Activated CD8-positive, alpha-beta memory T cell treated with anti-CD3 and anti-CD28 coated beads for 48 hours (primary cell): ENCODE results near the gene SIL1.

Experiments used
- DNase-seq, 3 experiments: peaks; one replicate each; pipeline ENCODE4 v3.0.0-alpha.2; 2020; ENCODE audit warnings: low read depth in 2 of 3, low spot score in 2 of 3

The SIL1 gene

GRCh38 chr5:138947780-138948179, 250.4 kb downstream of the SIL1 start:
- DNase-seq, result no peak

- DNase-seq, result no peak
Observed at GRCh38 chr5:138946831-138947560, 251.2 kb downstream of the SIL1 start.

GRCh38 chr5:138946241-138946623, 251.9 kb downstream of the SIL1 start:
- no peak for DNase-seq

GRCh38 chr5:138945421-138946240, 252.5 kb downstream of the SIL1 start:
- DNase-seq, result no peak

DNA sequence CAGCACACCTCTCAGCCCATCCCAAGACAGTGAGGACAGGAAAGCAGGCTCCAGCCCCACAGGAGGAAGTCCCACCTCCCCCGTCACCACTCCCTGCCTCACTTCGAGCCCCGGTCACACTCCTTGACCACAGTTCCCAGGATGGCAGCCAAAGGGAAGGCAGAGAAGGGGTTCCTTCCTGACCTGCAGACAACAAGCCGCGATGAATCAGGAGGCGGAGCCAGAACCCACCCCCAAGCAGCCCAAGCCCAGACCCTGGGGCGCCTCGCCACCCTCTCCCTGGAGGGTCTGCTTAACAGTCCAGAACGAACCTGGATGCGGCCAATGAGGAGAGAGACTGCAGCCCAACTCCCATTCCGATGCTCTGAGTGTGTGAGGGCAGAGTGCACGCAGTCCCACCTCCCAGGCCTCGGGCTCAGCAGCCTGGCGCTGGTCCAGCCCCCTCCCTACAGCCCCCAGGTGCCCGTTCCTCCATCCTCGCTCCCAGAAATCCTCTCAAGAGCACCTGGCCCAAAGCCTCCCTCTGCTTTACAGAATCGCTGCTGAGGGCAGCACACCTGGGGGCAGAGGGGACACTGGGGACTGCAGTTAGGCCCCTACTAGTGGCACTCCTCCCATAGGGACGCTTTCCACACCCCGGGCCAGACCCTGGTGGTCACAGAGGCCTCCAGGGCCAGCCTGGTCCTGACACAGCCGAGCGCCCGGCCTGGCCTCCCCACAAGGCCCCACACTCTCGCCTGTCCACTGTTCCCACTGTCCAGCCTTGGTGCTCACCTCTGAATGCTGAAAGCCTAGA, 253.4 kb downstream of the SIL1 start:
- no peak for DNase-seq

DNA sequence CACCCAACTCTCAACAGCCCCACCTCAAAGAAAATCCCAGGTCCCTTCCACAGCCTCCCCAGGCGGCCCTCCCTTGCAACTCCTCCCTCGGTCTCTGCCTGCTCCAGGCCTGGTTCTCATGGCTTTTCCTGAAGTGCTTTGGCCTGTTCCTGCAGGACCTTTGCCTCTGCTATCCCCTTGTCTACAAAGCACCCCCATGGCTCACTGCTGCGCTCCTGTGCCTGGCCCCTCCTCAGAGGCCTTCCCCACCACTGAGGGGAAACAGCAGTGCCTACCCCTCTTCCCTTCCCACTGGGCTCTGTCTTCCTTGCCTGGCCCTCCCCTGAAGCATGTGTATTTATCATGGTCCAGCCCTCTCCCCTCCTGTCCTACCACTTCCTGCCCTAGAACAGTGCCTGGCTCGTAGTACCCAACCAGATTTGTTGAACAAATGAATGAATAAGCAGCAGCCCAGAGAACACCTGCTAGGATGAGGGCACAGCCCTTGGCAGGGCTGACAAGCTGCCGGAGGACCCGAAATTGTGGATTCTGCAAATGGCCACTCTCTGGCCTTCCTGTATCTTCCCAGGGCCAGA, 254.5 kb downstream of the SIL1 start:
- no peak for DNase-seq

- no peak for DNase-seq
Observed at GRCh38 chr5:138942861-138943260, 255.3 kb downstream of the SIL1 start.

DNA sequence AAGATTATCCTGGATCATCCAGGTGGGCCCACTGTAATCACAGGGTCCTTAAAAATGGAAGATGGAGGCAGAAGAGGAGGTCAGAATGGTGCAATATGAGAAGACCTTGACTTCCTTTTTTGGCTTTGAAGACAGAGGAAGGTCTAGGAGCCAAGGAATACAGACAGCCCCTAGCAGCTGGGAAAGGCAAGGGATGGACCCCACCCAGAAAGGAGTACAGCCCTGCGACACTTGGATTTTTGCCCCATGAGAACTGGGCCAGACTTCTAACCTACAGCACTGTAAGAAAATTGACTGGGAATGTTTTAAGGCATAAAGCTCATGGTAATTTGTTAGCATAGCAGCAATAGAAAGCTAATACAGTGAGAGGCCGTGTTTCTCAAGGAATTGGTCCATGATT, 256.1 kb downstream of the SIL1 start:
- DNase-seq, result no peak

DNA sequence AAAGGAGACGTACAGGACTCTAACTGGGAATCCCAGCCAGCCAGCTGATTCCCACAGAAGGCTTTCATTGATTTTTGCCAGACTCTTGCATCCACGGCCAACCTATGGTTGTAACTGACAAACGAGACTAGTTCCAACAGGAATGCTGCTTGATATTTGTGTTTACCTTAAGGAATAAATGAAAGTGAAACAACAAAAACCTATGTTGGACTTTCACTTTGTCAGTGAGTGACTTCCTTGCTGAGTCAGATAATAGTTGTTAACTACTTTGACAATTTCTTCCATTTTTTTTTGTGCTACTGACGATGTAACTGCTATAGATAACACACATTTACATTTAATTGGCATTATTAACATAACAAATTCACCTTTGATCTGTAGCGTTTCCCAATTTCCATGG, 259.6 kb downstream of the SIL1 start:
- no peak for DNase-seq

DNA sequence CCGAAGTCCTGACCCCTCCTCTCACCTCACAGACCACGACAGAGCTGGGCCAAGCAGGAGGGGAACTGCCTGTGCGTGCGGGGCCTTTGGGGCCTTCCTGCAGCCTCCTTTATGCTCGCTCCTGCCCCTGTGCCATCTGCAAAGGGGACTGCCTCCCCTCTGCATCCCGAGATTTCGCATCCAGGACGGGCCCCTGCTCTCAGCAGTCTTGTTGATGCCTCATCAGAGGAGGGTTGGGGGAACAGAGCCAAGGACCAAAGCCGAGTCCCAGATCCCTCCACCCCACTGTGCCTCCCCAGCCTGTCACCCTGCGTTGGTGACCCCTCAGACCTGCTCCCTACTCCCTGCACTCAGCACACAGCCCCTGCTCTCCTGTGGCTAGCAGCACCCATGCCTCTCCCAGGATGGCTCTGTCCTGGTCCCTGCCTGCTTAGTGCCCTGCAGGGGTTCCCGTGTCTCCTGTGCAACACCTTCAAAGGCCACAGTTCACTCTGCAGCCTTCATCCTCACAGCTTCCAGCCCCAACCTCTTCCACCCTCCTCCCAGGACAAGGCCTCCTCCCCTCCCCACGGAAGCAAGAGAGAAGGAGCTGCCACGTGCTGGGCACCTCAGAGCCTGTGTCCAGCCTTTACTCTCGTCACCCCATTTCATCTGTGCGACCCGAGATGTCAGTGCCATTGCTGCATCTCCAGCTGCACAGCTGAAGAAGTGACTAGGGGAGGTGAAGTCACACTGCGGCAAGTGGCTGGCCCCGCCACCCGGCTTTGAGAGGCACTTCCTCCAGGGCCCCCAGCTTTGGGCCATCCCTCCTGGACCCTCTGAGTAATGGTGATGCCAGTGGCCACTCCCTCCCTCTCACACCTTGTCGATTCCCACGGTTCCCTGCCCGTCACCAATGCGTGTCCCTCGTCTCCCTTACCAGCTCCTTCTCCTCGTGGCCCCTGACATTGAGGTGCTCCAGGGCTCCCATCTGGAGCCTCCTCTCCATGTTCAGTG, 260.5 kb downstream of the SIL1 start:
- DNase-seq, result no peak

GRCh38 chr5:138936968-138937345, 261.2 kb downstream of the SIL1 start:
- no peak for DNase-seq

DNA sequence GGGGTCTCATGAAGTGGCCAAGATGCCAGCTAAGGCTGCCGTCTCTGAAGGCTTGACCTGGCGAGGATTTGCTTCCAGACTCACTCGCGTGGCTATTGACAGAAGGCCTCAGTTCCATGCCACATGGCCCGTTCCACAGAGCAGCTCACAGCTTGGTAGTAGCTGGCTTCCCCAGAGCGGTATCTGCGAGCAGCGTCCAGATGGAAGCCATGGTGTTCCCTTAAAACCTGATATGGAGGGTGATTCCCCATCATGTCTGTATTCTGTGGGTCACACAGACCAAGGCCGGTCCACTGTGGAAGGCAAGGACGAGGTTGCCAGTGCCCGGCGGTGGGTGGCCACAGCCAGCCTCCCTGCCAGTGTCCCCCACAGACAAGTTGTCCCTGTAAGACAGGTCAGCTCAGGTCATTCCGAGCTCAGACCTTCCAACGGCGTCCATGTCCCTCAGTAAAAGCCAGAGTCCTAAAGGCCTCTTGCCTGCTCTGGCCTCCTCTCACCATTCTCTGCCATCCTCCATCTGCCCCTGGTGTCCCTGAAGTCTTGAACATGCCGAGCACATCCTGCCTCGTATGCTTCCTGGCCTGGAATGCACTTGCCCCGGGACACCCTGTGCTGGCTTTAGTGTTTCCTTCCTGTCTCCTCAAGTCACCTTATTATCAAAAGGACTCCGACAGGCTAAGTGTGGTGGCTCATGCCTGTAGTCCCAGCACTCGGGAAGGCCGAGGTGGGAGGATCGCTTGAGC, 261.8 kb downstream of the SIL1 start:
- DNase-seq, result no peak

DNA sequence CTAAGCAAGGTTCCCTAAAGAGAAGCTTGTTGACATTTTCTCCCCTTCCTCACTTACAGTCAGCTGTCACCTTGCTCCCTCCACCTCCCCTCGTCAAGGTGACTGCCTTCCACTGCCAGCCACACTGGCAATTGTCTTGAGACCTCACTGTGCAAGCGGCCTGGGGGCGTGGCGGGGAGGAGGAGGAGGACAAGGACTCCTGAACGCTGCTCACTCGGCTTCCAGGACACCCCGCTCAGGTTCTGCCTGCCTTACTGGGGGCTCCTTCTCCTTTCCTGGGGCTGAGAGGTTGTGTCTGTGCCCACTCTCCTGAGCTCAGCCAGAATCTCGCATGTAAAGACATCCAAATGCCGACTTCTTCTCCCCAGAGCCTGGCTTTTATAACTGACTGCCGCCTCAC, 262.7 kb downstream of the SIL1 start:
- no peak for DNase-seq

GRCh38 chr5:138934971-138935370, 263.2 kb downstream of the SIL1 start:
- no peak for DNase-seq

DNA sequence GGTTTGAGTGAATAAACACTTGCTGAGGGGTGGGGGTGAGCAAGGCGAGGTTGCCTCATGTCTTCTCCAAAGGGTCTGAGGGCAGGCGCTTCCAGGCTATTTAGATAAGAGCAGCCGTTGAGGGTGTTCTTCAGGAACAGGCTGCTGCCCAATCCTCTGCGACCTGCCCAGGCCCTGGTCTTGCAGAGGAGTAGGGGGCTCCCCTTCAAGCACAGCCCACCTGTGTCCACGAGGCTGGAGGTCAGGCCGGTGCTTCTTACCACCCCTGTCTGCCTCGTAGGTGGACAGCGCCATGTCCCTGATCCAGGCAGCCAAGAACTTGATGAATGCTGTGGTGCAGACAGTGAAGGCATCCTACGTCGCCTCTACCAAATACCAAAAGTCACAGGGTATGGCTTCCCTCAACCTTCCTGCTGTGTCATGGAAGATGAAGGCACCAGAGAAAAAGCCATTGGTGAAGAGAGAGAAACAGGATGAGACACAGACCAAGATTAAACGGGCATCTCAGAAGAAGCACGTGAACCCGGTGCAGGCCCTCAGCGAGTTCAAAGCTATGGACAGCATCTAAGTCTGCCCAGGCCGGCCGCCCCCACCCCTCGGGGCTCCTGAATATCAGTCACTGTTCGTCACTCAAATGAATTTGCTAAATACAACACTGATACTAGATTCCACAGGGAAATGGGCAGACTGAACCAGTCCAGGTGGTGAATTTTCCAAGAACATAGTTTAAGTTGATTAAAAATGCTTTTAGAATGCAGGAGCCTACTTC, 264.5 kb downstream of the SIL1 start:
- no peak for DNase-seq

DNA sequence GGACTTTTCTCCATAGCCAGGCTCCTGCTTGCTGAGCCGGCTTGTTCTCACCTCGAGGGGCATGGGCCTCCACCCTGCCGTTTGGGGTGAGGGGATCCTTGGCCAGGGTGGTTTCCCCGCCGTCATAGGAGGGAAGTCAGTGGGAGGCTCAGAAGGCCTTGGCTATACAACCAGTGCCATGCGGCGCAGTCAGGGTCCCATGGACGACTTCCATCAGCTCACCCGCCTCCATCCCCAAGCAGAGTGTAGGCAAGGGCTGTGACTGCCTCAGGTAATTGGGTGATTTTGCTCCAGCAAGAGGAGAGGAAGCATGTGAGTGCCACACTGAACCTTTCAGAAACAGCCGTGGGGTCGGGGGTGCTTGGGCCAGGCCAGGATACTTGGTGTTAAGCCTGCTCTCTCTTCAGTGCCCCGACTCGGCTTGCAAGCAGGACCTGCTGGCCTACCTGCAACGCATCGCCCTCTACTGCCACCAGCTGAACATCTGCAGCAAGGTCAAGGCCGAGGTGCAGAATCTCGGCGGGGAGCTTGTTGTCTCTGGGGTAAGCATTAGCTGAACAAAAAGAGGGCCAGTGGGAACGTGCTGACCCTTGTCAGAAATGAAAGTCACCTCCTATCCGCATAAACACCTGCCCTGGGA, 265.9 kb downstream of the SIL1 start:
- DNase-seq, result no peak

DNA sequence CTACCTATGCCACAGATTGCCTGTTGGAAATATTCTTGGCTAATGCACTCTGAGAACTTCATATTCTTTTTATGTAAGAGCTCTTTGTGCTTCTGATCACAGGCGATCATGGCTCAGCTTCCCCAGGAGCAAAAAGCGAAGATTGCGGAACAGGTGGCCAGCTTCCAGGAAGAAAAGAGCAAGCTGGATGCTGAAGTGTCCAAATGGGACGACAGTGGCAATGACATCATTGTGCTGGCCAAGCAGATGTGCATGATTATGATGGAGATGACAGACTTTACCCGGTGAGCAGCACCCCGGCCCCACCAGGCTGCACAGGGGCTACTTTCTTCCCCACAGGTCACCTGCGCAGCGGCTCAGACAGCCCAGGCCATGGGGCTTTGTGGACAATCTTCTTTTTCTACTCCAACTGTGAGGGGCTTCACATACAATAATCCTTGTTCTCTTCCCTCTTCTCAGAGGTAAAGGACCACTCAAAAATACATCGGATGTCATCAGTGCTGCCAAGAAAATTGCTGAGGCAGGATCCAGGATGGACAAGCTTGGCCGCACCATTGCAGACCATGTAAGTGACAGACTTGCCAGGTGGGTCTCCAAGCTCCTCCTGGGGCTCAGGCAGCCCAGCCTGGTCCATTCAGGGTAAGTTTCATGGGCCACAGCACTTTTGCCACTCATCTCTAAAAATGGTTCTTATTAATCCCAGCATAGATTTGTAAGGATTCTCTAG, 267.6 kb downstream of the SIL1 start:
- no peak for DNase-seq

DNA sequence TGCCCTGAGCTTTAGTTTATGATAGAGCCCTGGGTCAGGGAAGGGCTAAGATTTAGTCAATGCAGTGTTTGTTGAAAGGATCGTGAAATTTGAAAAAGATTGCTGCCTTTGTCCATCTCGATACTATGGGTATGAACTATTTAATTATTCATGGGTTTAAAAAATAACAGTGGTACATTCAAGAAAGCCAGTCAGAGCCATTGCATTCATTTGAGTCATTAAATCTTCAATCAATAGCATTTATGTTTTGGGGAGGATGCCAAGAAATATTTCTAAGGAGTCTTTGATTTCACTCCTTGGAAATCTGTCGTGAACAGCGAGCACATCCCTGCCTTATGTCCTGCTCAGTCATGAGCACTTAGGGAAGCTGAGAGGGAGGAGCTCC, 268.6 kb downstream of the SIL1 start:
- DNase-seq, result no peak
